Measurements from ENCODE around the gene NASP.

Gene NASP

GRCh38 chr1:45659222-45659621 lies 75.4 kb downstream of the NASP start:
- in situ Hi-C loops (cut with MboI; ENCODE audit: low sequenced_read_pairs), result no loop called here

GRCh38 chr1:45660336-45660735 lies 76.5 kb downstream of the NASP start:
- in situ Hi-C loops (cut with MboI; ENCODE audit: low sequenced_read_pairs), result no loop called here

- in situ Hi-C loops (cut with MboI; ENCODE audit: low sequenced_read_pairs), result no loop called here
These were observed 83.0 kb downstream of the NASP start for GRCh38 chr1:45666836-45667235.

GRCh38 chr1:45667321-45668111 lies 83.7 kb downstream of the NASP start:
- in situ Hi-C loops (cut with MboI; ENCODE audit: low sequenced_read_pairs), result no loop called here
